CD4-positive, alpha-beta T cell treated with Interleukin-2 at 100 ng/mL for 4 hours (primary cell): ENCODE data around the gene RERE.
A peak's percentile ranks its signal among the peaks of the same experiment; 100 is the strongest.

ENCODE experiments used
- DNase-seq: peaks from one replicate; pipeline ENCODE4 v3.0.0-alpha.2; 2020; ENCODE audit warnings: low spot score

RERE gene

GRCh38 chr1:8473891-8474300 lies 343.5 kb downstream of the RERE start:
- no peak for DNase-seq

DNA sequence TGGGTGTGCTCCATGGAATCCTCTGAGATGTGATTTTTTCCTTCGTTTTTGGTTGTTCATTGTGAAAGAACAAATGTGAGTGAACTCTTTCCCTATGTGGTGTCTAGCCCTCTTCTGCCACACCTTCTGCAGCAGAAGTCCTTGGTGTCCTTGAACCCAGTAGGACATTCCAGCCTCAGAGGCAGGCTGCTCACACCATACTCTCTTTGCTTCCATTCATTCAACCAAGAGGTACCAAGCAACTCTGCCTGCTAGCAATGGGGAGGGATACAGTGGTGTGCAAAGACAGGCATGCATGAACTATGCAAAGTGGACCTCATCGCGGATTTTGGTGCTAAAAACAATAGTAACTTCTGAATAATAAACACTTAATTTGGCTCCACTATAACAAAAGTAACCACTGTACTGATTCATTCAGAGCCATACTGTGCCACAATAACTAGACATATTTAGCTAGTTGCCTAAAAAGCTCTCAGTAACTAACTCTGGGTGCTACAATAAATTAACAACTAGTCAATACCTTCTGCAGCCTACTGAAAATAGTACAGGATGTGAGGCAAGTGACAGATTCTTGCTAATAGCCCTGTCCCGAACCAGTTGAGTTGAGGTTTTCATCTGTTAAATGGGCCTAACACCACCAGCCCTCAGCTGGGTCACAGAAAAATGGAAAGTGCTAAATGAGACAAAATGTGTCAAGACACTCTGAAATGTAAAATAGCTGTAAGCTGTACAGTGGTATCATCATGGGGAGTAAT lies 344.1 kb downstream of the RERE start:
- no peak for DNase-seq

DNA sequence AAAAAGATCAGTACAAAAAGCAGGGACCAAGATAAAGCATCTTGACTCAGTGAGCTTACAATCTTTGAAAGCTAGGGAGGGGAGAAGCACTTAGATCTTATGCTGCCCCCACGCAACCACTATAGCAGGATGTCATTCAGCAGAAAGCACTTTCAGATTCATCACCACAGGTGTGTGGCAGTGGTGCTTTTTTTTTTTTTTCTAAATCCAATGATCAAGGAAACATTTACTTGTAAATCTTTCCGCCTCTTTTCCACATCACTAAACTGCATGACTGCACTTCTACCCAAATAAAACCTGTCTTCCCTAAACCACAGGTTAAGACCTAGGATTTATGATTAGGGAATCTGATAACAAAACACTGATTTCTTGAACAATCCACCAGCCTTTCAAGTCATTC lies 344.8 kb downstream of the RERE start:
- DNase-seq: peak; percentile 39

DNA sequence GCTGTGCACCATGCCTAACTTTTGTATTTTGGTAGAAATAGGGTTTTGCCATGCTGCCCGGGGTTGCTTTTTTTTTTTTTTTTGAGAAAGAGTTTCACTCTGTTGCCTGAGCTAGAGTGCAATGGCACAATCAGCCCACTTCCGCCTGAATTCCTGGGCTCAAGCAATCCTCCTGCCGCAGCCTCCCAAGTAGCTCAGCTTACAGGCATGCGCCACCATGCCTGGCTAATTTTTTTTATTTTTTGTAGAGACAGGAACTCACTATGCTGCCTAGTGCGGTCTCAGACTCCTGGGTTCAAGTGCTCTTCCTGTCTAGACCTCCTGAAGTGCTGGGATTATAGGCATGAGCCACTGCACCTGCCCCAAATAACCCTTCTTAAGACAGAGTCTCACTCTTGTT lies 346.0 kb downstream of the RERE start:
- no peak for DNase-seq

- DNase-seq: no peak
Observed at GRCh38 chr1:8468751-8469150, 348.7 kb downstream of the RERE start.

DNA sequence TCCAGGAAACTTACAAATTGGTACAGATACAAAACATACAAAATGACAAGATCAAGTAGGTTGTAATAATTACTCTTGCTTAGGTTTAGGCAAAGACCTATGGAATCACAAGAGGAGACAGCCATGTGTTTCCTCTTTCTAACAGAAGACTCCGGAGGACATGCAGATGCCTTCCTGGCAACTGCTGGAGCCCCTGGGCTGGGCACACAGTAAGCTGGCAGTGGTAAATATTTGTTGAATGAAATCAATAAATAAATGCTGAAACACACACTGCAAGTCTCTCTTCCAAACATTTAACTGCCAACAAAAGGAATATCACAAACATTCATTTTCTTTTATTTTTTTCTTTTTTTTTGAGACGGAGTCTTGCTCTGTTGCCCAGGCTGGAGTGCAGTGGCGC lies 350.1 kb downstream of the RERE start:
- no peak for DNase-seq

- no peak for DNase-seq
Observed at GRCh38 chr1:8465692-8466091, 351.7 kb downstream of the RERE start.

GRCh38 chr1:8465013-8465412 lies 352.4 kb downstream of the RERE start:
- no peak for DNase-seq

DNA sequence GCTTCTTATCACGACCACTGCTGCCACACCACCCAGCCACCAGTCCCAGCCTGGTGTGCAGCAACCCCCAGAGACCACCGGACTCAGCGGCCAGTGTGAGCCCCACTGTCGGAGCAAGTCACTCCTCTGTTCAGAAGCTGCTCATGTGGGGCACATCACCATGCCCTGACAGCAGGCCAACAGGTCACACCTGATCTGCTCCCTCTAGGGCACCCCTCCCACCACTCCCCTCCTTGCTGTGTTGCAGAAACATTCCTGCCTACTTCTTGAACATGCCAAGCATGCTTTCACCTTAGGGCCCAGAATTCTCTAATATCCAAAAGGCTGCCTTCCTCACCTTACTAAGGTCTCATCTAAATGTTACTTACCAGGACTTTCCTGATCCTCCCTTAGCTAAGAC lies 353.1 kb downstream of the RERE start:
- no peak for DNase-seq

GRCh38 chr1:8463144-8463927 lies 354.1 kb downstream of the RERE start:
- no peak for DNase-seq

DNA sequence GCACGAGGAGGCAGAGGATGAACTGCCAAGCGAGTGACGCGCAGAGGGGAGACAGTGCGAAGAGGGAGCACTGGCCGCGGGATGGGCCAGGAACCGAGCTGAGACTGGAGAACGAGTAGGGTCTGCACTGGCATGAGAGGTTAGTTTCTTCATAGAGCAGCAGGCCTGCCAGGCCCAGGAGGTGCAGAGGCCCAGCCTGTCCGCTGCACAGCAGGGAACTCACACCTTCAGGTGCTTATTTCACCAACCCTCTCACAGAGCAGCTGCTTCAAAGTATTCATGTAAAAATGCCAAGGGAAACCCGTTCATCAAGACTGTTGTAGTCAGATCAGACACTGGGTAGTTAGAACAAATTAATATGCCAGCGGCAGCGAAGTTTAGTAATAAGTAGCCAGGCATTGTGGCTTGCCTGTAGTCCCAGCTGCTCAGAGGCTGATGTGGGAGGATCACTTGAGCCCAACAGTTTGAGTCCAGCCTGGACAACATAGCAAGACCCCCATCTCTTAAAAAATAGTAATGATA lies 355.0 kb downstream of the RERE start:
- DNase-seq: no peak

GRCh38 chr1:8461351-8462110 lies 355.9 kb downstream of the RERE start:
- no peak for DNase-seq

- DNase-seq: no peak
Observed at GRCh38 chr1:8460784-8461183, 356.7 kb downstream of the RERE start.

GRCh38 chr1:8460132-8460544 lies 357.3 kb downstream of the RERE start:
- DNase-seq: no peak

DNA sequence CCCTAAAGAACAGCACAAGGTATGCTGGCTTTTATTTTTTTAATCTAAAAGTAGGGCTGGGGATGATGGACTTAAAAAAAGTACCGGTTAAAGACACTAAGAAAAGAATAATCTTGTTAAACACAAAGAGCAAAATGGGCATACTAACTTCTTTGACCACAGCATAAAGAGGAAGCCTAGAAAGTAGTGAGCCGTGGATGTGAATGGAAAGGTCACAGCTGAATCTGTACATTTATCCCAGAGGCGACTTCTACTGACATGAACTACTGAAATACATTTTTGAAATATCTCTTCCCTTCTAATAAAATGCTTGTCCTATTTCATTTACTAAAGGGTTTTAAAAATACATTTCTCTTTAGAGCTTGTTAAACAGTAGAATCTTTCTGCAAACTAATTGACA lies 358.8 kb downstream of the RERE start:
- DNase-seq: no peak

DNA sequence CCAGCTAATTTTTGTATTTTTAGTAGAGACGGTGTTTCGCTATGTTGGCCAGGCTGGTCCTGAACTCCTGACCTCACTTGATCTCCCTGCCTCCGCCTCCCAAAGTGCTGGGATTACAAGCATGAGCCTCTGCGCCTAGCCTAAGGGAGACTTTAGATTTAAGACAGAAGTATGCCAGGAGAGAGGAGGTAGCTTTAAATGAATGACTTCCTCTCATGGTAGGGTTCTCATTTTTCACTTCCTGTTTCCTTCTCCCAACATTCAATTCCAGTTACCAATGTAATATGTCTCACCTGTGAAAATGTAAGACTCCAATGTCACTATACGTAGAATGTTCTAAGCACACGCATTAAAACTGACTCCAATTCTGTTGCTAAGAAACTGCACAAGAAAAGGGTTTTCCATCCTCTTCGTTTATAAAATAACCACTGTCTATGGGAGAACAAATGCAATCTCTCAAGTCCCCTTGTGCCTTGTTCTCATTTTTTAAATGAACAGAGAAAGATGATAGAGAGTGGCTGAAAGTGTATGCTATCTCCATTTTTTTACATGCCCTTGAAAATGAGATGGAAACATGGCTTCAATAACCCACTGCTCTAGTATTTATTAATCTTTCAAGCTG lies 359.6 kb downstream of the RERE start:
- DNase-seq: no peak

- no peak for DNase-seq
Observed at GRCh38 chr1:8456991-8457390, 360.4 kb downstream of the RERE start.

- no peak for DNase-seq
Observed at GRCh38 chr1:8456308-8456912, 361.0 kb downstream of the RERE start.

GRCh38 chr1:8455700-8456307 lies 361.6 kb downstream of the RERE start:
- DNase-seq: no peak

GRCh38 chr1:8450312-8450711 lies 367.1 kb downstream of the RERE start:
- DNase-seq: no peak
